Fibroblast of pulmonary artery (primary cell): Measurements from ENCODE around the gene MARCHF10.

ENCODE experiments used
- DNase-seq: peaks from one replicate; pipeline ENCODE4 v3.0.0-alpha.2; 2010; ENCODE audit warnings: low read depth
- H3K4me3 ChIP-seq: replicated peaks from 2 replicates; pipeline ENCODE4 v1.5.1; 2011; ENCODE audit warnings: low read depth, mild to moderate bottlenecking, control low read depth, low read length, moderate library complexity
- TF ChIP-seq, protein P1 (sequence below): IDR thresholded peaks from 2 replicates; pipeline ENCODE4 v1.5.1; 2011; ENCODE audit warnings: mild to moderate bottlenecking, control low read depth, low read length, inconsistent platforms; ENCODE audit errors: missing control alignments

MARCHF10 gene

DNA sequence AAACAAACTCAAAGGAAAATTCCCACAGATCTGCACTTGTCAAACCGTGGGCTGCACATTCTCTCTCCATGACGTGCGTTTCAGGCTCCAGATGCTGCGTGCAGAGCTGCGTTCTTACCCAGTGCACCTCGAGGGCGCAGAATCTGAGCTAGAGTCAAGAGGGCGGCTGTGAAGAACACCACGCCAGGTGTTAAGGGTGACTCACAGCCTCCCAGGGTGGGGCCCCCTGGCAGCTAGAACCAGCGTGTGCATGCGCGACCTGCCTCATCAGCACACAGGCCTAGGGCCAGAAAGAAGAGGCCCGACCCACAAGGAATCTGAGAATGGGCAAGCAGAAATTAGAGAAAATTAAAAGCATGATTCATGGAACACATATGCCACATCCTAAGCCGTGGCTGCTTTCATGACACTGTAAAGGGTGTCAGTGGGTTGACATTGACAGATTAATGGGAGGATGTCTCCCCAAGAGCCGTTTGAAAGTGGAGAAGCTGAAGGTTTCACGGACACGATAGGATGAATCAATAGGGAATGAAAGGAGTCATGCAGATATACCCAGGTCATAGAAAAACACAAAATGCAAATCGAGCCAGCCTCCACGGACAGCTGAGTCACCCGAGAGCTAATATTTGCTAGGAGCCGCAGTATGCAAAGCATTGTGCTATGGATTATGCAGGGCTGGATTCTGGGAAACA, 29.0 kb downstream of the MARCHF10 start:
- TF ChIP-seq, protein P1, sequence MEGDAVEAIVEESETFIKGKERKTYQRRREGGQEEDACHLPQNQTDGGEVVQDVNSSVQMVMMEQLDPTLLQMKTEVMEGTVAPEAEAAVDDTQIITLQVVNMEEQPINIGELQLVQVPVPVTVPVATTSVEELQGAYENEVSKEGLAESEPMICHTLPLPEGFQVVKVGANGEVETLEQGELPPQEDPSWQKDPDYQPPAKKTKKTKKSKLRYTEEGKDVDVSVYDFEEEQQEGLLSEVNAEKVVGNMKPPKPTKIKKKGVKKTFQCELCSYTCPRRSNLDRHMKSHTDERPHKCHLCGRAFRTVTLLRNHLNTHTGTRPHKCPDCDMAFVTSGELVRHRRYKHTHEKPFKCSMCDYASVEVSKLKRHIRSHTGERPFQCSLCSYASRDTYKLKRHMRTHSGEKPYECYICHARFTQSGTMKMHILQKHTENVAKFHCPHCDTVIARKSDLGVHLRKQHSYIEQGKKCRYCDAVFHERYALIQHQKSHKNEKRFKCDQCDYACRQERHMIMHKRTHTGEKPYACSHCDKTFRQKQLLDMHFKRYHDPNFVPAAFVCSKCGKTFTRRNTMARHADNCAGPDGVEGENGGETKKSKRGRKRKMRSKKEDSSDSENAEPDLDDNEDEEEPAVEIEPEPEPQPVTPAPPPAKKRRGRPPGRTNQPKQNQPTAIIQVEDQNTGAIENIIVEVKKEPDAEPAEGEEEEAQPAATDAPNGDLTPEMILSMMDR, result no peak
- peak; percentile 88 for DNase-seq
- no peak overlapping the region for H3K4me3 ChIP-seq

DNA sequence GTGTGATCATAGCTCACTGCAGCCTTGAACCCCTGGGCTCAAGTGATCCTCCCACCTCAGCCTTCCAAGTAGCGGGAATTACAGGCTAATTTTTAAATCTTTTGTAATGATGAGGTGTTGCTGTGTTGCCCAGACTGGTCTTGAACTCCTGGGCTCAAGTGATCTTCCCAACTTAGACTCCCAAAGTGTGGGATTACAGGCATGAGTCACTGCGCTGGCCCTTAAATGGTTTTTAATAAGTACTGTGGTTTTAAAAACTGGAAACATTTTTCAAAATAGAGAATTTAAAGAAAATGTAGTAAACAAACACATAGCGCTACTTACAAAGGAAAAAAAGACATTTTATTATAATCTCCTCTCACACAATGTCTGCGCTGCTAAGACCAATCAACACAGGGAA, 32.2 kb downstream of the MARCHF10 start:
- DNase-seq, result no peak
- no peak overlapping the region for H3K4me3 ChIP-seq
- TF ChIP-seq, protein P1, result no peak

DNA sequence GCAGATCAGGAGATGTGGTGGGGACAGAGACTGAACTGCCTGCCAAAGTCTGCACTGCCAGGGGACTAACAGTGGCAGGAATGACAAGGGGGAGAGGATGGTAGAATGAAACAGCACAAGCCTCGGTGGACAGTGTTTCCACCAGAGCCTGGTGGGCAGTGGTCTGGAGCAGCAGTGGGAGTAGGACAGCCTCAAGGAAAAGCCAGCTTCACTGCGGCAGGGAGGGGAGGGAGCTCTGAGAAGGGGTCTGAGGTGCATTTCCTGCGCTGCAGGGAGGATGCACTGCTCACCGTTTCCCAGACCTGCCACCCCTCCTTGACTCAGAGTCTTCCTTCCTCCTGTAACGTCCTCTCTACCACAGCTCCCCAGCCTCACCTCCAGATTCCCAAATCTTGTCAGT, 33.8 kb downstream of the MARCHF10 start:
- TF ChIP-seq, protein P1, result no peak
- H3K4me3 ChIP-seq, result no peak overlapping the region

DNA sequence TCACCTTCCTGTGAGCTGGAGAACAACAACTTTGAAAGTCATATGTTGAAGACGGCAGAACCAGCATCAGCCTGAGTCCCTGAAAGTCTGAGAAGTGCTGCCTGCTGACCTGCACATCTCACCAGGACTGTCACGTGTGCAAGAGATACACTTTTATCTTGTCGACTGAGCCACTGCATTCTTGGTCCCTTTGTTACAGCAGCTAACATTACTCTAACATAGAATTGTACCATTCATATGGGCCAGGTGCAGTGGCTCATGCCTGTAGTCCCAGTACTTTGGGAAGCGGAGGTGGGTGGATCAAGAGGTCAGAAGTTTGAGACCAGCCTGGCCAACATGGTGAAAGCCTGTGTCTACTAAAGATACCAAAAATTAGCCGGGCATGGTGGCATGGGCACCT, 40.1 kb downstream of the MARCHF10 start:
- TF ChIP-seq, protein P1, result no peak
- DNase-seq, result no peak
- H3K4me3 ChIP-seq, result no peak overlapping the region

More for the DNA sequence above, 33.8 kb downstream of the MARCHF10 start:
- DNase-seq, result no peak

DNA sequence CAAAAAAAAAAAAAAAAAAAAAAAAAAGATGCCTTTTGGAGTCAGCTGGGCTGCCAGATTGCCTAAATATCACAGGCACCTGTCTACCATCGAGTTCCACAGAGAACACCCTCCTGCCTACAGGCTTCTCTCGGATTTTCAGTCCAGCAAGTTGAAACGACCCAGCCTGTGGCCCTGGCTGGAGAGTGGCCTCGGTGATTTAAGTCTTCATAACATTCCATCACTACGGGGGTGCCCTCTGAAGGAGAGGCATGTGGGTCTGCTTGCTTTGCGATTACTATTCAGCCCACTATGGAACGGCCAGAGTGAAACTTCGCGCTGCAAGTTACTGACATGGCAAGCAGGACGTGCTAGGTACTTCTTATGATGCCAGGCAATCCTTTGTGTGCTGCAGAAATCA, 42.8 kb downstream of the MARCHF10 start:
- TF ChIP-seq, protein P1, result no peak
- no peak overlapping the region for H3K4me3 ChIP-seq
- DNase-seq, result no peak

DNA sequence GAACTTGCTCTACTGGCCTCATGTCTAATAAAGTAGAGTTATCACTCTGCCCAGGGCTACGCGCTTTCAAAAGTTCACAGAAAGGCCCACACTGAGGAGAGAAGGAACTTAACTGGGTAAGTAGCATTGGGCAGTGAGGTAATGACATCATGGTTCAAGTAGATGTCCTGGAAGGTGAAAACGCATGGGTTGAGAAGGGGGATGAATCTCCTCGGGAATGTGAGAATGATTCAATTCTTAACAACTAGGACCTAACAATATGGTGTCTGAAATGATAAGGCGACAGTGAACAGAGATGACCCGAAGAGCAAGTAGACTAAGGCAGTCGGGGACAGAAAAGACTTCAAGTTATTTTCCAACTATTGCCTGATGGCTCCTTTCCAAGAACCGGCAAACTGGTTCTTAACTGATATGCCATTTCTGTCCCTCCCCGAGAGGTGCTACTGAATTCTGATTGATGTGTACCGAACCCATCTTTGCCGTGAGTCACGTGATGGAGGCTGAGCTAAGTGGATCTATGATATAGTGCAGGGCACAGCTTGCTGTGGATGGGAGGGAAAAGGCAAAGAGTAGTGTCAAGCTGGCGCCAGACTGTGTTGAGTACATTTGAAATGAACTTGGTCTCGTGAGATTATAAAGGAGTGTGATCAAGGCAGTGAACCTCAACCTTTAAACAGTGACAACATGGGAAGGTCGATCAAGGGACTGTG, 44.1 kb downstream of the MARCHF10 start:
- no peak overlapping the region for H3K4me3 ChIP-seq
- TF ChIP-seq, protein P1, result no peak
- DNase-seq, result no peak
